Endothelial cell of umbilical vein (primary cell): Measurements from ENCODE around the gene THSD8. TPM values are rescaled to one million over a fixed set of nuclear protein-coding genes. Genes with fewer than 3 reads are reported as not detected.

Experiments
- BruUV-seq: library from RNA; stranded (reverse); fragments of 400-500 nt; replicated peaks from 2 replicates; lab custom pipeline; 2021; lab: Mats Ljungman, UMichigan
- CTCF ChIA-PET: fragments of 300-600, 350-600 bp; sonication (Branson Sonifier 250); formaldehyde crosslinking; loops from one replicate; lab custom pipeline; 2021; ENCODE audit warnings: antibody characterized with exemption, inconsistent platforms; lab: Charles Lee
- POLR2A ChIA-PET: fragments of 300-600, 350-600 bp; sonication (Branson Sonifier 250); formaldehyde crosslinking; loops from one replicate; lab custom pipeline; 2021; ENCODE audit warnings: antibody characterized with exemption, inconsistent platforms; lab: Charles Lee
- DNase-seq: peaks from one replicate; pipeline ENCODE4 v3.0.0-alpha.2; 2011; ENCODE audit warnings: low read depth, low spot score
- FAIRE-seq: peaks from 2 replicates; lab custom pipeline; 2011; peaks lifted over from hg19 to GRCh38; lab: Jason Lieb, UNC
- H2AFZ ChIP-seq: 2 replicates; pipeline ENCODE4 v1.6.0; 2012; ENCODE audit warnings: low read depth, low read length, control low read depth, inconsistent platforms
- H3K27ac ChIP-seq: 2 replicates; pipeline ENCODE4 v1.5.1; 2011; ENCODE audit warnings: low read depth, mild to moderate bottlenecking, control low read depth, low read length, moderate library complexity; ENCODE audit not compliant: insufficient read depth
- H3K27me3 ChIP-seq, 2 experiments: 2 replicates each; pipeline versions ENCODE4 v1.6.0 to v1.6.1; 2011; ENCODE audit warnings: low read length in 2 of 2, mixed read lengths in 1 of 2; ENCODE audit not compliant: control insufficient read depth in 2 of 2, insufficient read depth in 2 of 2
- H3K36me3 ChIP-seq, 2 experiments: 2 replicates in 1 of 2; 3 replicates in 1 of 2; pipeline ENCODE4 v1.5.1; 2011; ENCODE audit warnings: low read length in 2 of 2, mild to moderate bottlenecking in 1 of 2, moderate library complexity in 1 of 2; ENCODE audit not compliant: control insufficient read depth in 2 of 2, insufficient read depth in 2 of 2; ENCODE audit errors: extremely low read depth in 1 of 2
- H3K4me1 ChIP-seq: 3 replicates; pipeline ENCODE4 v1.5.1; 2011; ENCODE audit warnings: mild to moderate bottlenecking, low read length; ENCODE audit not compliant: control insufficient read depth, insufficient read depth; ENCODE audit errors: extremely low read depth
- H3K4me2 ChIP-seq: 2 replicates; pipeline ENCODE4 v1.6.1; 2011; ENCODE audit warnings: low read length, control low read depth, mixed read lengths; ENCODE audit not compliant: insufficient read depth
- H3K4me3 ChIP-seq, 3 experiments: fragments of 200-600 bp in 1 of 3; sonication (generic), shearing (Covaris generic) in 1 of 3; replicated peaks in 1 of 3; 2 replicates each; pipeline ENCODE4 v1.5.1; 2011 to 2016; ENCODE audit warnings: control low read depth in 3 of 3, low read length in 3 of 3, mild to moderate bottlenecking in 2 of 3, inconsistent platforms in 1 of 3, low read depth in 1 of 3, moderate library complexity in 1 of 3; ENCODE audit not compliant: insufficient read depth in 1 of 3
- H3K79me2 ChIP-seq: 2 replicates; pipeline ENCODE4 v1.6.0; 2012; ENCODE audit warnings: low read length, inconsistent platforms; ENCODE audit not compliant: control insufficient read depth, insufficient read depth
- H3K9ac ChIP-seq: replicated peaks from 2 replicates; pipeline ENCODE3; 2011; ENCODE audit warnings: low read length, control low read depth; ENCODE audit not compliant: insufficient read depth; ENCODE audit errors: extremely low read depth
- H3K9me1 ChIP-seq: replicated peaks from 3 replicates; pipeline ENCODE4 v1.6.0; 2011; ENCODE audit warnings: mild to moderate bottlenecking, low read length; ENCODE audit not compliant: control insufficient read depth, insufficient read depth; ENCODE audit errors: extremely low read depth
- H3K9me3 ChIP-seq: replicated peaks from 2 replicates; pipeline ENCODE4 v1.5.1; 2012; ENCODE audit warnings: low read length, inconsistent platforms; ENCODE audit not compliant: control insufficient read depth, insufficient read depth
- H4K20me1 ChIP-seq: replicated peaks from 2 replicates; pipeline ENCODE3; 2011; ENCODE audit warnings: mild to moderate bottlenecking, low read length; ENCODE audit not compliant: control insufficient read depth, insufficient read depth; ENCODE audit errors: extremely low read depth
- CTCF ChIP-seq, 2 donors: IDR thresholded peaks; 1 replicate in 1 of 2; 2 replicates in 1 of 2; pipeline ENCODE4 v1.5.1; 2011; ENCODE audit warnings: low read length in 2 of 2, mild to moderate bottlenecking in 2 of 2, moderate library complexity in 2 of 2, control low read depth in 1 of 2, inconsistent platforms in 1 of 2, low read depth in 1 of 2; ENCODE audit not compliant: insufficient read depth in 1 of 2; ENCODE audit errors: extremely low read depth in 1 of 2
- EZH2 ChIP-seq: IDR thresholded peaks from 2 replicates; pipeline ENCODE4 v1.6.1; 2012; ENCODE audit warnings: borderline replicate concordance, low read depth, mild to moderate bottlenecking, moderate library complexity, low read length, inconsistent platforms; ENCODE audit not compliant: severe bottlenecking
- FOS ChIP-seq: IDR thresholded peaks from 2 replicates; pipeline ENCODE4 v1.6.1; 2011; ENCODE audit warnings: mild to moderate bottlenecking, low read length, moderate library complexity, borderline replicate concordance; ENCODE audit not compliant: insufficient read depth
- GATA2 ChIP-seq: IDR thresholded peaks from 2 replicates; pipeline ENCODE4 v1.7.0; 2011; ENCODE audit warnings: low read depth, mild to moderate bottlenecking, moderate library complexity, mixed read lengths, low read length; ENCODE audit not compliant: insufficient read length, insufficient read depth
- JUN ChIP-seq: IDR thresholded peaks from 2 replicates; pipeline ENCODE4 v1.6.1; 2011; ENCODE audit warnings: borderline replicate concordance, low read depth; ENCODE audit not compliant: insufficient read length, insufficient read depth
- MAX ChIP-seq: IDR thresholded peaks from 2 replicates; pipeline ENCODE4 v1.6.1; 2011; ENCODE audit not compliant: insufficient read depth, insufficient read length
- MYC ChIP-seq: IDR thresholded peaks from one replicate; pipeline ENCODE4 v1.6.1; 2011; ENCODE audit warnings: mild to moderate bottlenecking, low read depth, low read length
- POLR2A ChIP-seq: IDR thresholded peaks from 2 replicates; pipeline ENCODE4 v1.6.1; 2012; ENCODE audit warnings: low read depth, mild to moderate bottlenecking, control low read depth, low read length
- POLR2AphosphoS5 ChIP-seq: IDR thresholded peaks from 2 replicates; pipeline ENCODE4 v1.6.1; 2012; ENCODE audit warnings: low read depth, mild to moderate bottlenecking, control low read depth, low read length, moderate library complexity; ENCODE audit not compliant: insufficient read depth
- dilution Hi-C: fragments of 300-500 bp; cut with MboI; formaldehyde crosslinking; loops from one replicate; pipeline ENCODE4 v1.15.0; 2019; ENCODE audit warnings: low sequenced_read_pairs; ENCODE audit not compliant: extremely low pct_ligation_motif_present
- intact Hi-C: fragments of 100-400 bp; cut with micrococcal nuclease; formaldehyde crosslinking; loops from one replicate; pipeline ENCODE4 v1.10.0; 2022
- polyA plus RNA-seq, 4 experiments: library from polyadenylated mRNA; depleted of rRNA in 3 of 4; stranded (reverse) in 3 of 4; unstranded in 1 of 4; fragments of >200 nt; gene quantifications; 2 replicates each; pipeline versions ENCODE4 v1.2.1 to v1.2.3, GENCODE V29; 2011 to 2012; ENCODE audit warnings: missing spikeins in 1 of 4
- total RNA-seq: library from RNA; stranded (reverse); gene quantifications from 2 replicates; pipeline ENCODE4 v1.2.3, GENCODE V29; 2021

The THSD8 gene
- total and polyA plus RNA-seq, 2 donors (not counting 3 experiments of a cell fraction or from before 2014, with no cell fraction given): 15.9 TPM; not detected in 1

- CTCF ChIA-PET: interaction anchor here (4.9 to 10.3 kb wide), 3 partner anchors 8 to 18 kb away, joined by 48 to 387 read pairs (median 144); partner anchors contain the start of genes JUNB, PRDX2 and THSD8
- Histone ChIP-seq H3K9ac (peak overlapping the region; percentile 52), H3K4me1 (peaks cover 30% of the 10 kb centered on the region), H3K27ac (peak overlapping the region; percentile 82), H3K27me3 (no peaks in the 10 kb centered on the region), H3K79me2 (no peaks in the 10 kb centered on the region), H3K4me2 (peak overlapping the region; percentile 57), H2AFZ (no peak overlapping the region), H3K9me3 (no peaks in the 10 kb centered on the region), H3K36me3 (no peaks in the 10 kb centered on the region), H4K20me1 (no peaks in the 10 kb centered on the region), H3K4me3 (no peak overlapping the region), H3K9me1 (no peaks in the 10 kb centered on the region)
- FAIRE-seq (peak; percentile 82), DNase-seq (peak; percentile 67)
- TF ChIP-seq MAX (no peak), MYC (no peak), GATA2 (no peak), CTCF (IDR thresholded peaks at IDR 0.05; ENCODE audit: extremely low read depth in 1 of 2, insufficient read depth in 1 of 2, low read depth in 1 of 2, low read length in 2 of 2) (peak in 1 of 2 donors; percentile 5), JUN (no peak), FOS (no peak), POLR2A (no peak), EZH2 (no peak), POLR2AphosphoS5 (no peak)
- dilution Hi-C loops (no loop called here), intact Hi-C loops (no loop called here)
- POLR2A ChIA-PET: interaction anchor here (0.9 to 5.2 kb wide), 2 partner anchors 13 to 18 kb away, joined by 4 to 94 read pairs; partner anchors contain the start of gene JUNB
- BruUV-seq: no TSS peak
Observed at GRCh38 chr19:12779162-12779993, 22.5 kb upstream of the THSD8 start.
